K562 treated with DMSO at 1 percent for 4 hours (cell line): ENCODE measurements around the gene TARM1. TPM values are rescaled to one million over a fixed set of nuclear protein-coding genes. Genes with fewer than 3 reads are reported as not detected.

ENCODE experiments used
- total RNA-seq: library from RNA; unstranded; fragments of 300-600 nt; gene quantifications from 2 replicates; pipeline ENCODE4 v1.2.3, GENCODE V29; 2022; ENCODE audit not compliant: insufficient read depth

Gene TARM1
- total RNA-seq: not detected in 2 replicates

DNA sequence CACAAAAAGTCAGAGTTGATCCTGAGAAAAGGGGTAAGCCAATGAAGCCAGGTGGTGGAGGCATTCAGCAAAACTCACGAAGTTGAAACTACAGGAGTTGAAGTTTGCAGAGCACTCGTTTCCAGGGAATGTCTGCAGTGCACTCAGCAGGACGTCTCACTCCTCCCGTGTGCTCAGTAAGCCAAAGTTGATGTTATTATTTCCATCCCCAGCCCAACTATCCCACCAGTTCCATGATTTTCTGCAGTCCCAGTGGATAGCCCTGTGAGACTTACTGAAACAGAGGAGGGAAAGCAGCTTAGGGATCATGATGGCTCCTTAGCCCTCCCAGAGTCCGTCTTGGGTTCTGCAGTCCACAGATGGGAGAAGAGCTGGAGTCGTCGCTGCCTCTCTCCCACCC is at the start of gene TARM1:
TSS of gene TARM1 (minus strand) at position 334 of the 400 bp plus-strand sequence. CDS start at position 309, 25 bp downstream.

DNA sequence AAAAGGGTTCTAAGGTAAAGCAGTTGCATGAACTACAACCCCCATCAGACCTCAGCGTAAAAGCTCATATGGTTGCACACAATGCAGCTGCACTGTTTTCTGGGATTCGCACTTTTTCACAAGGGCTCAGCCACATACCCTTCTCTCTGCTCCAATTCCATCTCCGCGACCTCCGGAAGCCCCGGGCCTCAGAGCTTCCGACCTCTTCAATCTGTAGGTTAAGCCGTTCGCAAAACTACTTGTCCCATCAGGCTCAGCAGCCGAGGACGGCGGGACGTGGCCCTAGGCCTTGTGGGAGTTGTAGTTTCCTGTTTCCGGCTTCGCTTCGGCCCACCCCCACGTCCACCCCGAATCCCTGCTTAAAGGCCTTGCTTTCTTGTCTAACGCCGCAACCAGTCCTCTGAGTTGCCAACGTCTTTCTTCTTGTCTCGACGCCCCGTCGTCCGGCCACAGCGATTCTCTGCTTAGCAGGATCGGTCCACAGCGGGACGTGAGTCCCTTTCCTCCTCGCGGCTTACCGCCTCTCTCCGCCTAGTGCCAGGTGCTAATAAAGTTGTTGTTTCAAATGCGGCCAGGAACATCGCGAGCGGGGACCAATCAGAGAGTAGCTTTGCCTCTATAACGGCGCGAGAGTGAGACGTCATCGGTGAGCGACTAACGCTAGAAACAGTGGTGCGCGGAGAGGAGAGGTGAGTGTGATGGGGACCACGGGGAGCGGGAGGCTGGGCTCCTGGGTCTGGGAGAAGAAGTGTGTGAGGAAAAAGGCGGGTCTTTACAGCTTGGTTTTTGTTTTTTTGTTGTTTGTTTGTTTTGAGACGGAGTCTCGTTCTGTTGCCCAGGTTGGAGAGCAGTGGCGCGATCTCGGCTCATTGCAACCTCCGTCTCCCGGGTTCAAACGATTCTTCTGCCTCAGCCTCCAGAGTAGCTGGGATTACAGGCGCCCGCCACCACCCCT is 34.2 kb upstream of the TARM1 start, which contains the start of the genes PRPF31 and TFPT:
TSS of gene PRPF31 (plus strand) at position 646 of the 955 bp plus-strand sequence. CDS start 2,525 bp downstream, outside the sequence.
TSS of gene TFPT (minus strand) at position 549 of the 955 bp plus-strand sequence. CDS start at position 161, 388 bp downstream.

DNA sequence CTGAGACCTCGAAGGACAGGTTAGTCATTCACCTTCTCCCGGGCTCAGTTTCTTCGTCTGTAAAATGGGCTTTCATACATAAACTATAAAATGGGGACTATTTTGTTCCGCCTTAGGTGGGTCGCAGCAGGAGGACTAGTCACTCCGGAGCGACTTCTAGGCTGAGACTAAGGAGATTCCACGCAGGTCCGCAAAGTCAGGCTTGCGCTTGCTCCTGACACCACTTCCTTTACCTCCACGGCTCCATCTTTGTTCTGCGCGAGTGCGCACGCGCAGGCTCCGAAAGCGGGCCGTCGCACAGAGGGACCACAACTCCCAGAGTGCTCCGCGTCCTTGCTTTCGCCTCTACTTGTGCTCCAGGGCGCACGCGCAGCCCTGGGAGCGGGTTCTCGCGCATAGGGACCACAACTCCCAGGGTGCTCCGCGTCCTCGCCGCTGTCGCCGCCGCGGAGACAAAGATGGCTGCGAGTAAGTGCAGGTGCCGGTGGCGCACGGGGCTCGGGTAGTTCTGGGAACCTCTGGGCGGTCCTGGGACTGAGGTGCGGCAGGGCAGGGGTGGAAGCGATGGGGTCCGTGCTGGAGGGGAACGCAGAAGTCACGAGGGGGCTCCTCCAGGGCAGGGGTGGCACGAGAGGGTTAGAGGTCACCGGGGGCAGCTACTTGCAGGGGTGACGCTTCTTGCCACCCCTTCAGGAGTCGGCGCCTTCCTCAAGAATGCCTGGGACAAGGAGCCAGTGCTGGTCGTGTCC is 21.4 kb upstream of the TARM1 start, which contains the start of gene NDUFA3:
TSS of gene NDUFA3 (plus strand) at position 435 of the 749 bp plus-strand sequence. CDS start at position 459, 24 bp downstream.

DNA sequence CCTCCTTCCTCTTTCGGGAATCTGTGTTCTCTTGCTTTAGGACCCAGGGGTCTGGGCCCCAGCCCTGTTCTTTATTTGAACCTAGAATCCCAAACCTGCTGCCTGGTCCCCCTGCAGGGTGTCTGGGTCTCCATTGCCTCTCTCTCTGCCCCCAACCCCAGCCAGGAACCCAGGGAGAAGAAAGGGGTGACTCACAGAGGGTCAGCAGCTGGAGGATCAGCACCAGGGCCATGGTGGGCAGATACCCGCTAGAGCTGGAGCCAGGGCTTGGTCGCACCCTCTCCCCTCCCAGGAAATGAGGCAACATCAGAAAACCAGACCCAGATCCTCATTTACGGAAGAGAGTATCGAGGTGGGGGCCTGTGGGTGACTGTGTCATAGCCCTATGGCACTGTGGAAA is 19.4 kb upstream of the TARM1 start, which contains the start of gene OSCAR:
TSS of gene OSCAR (minus strand) at position 243 of the 400 bp plus-strand sequence. CDS start at position 232, 11 bp downstream.

DNA sequence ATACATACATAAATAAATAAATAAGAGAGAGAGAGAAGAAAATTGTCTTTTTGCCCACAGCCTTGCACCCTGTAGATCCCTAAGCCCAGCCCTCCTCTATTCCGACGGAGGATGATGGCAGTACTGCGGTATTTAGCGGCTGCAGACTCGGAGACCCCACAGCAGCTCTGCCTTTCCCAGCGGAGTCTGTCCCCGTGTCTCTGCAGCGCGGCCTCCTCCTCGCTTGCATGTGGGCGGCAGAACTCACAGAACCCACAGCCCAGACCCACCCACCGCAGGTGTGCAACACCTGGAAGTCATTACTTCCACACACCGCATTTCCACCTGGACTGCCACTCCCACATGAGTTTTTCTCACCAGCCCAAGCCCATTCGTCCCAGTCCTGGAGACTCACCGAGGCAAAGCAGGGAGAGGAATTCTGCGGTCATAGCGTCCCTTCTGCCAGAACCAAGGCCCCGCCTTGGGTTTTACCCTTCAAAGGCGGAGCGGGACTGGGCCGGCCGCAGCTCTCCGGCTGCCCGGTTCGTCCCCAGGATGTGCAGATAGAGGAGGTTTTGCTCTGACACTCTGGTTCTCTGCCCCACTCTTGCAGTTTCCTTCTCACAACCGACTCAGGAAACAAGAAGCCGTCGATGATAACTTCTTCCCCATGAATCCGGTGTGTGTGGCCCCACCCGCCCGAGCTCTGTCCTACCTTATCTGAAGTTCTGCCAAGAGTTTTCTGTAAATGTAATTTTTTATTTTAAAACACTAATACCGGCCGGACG is 17.6 kb downstream of the TARM1 start, which contains the start of gene VSTM1:
TSS of gene VSTM1 (minus strand) at position 548 of the 767 bp plus-strand sequence. CDS start at position 428, 120 bp downstream.

Other genes starting within 250 kb of the TARM1 start
- 31.9 and 42.1 TPM in 2 replicates for gene MYADM, start 213.5 kb downstream of the TARM1 start, total RNA-seq
- gene PRKCG, start 199.2 kb downstream of the TARM1 start, total RNA-seq: not detected in 2 replicates
- not detected in 2 replicates for gene CACNG7, start 172.1 kb downstream of the TARM1 start, total RNA-seq
- gene CACNG8, start 118.4 kb downstream of the TARM1 start, total RNA-seq: not detected in 2 replicates
- not detected in 2 replicates for gene CACNG6, start 89.7 kb downstream of the TARM1 start, total RNA-seq
- not detected in 2 replicates for gene VSTM1, start 17.5 kb downstream of the TARM1 start, total RNA-seq
- 2.3 and 3.6 TPM in 2 replicates for gene OSCAR, start 19.4 kb upstream of the TARM1 start, total RNA-seq
- 61.7 and 117 TPM in 2 replicates for gene NDUFA3, start 21.5 kb upstream of the TARM1 start, total RNA-seq
- gene TFPT, start 34.3 kb upstream of the TARM1 start, total RNA-seq: 7.9 and 11.9 TPM in 2 replicates
- gene PRPF31, start 34.4 kb upstream of the TARM1 start, total RNA-seq: 62.7 and 68.2 TPM in 2 replicates
- 73.8 and 80.3 TPM in 2 replicates for gene CNOT3, start 56.4 kb upstream of the TARM1 start, total RNA-seq
- gene LENG1, start 78.4 kb upstream of the TARM1 start, total RNA-seq: 3.8 and 4.4 TPM in 2 replicates
- gene TMC4, start 91.8 kb upstream of the TARM1 start, total RNA-seq: 0.71 TPM in 1 of 2 replicates, not detected in the other
- gene MBOAT7, start 108.2 kb upstream of the TARM1 start, total RNA-seq: 219 and 267 TPM in 2 replicates
- 50.4 and 59.5 TPM in 2 replicates for gene TSEN34, start 109.9 kb upstream of the TARM1 start, total RNA-seq
- 6,479 and 6,972 TPM in 2 replicates for gene RPS9, start 119.5 kb upstream of the TARM1 start, total RNA-seq
- gene LILRB3, start 141.6 kb upstream of the TARM1 start, total RNA-seq: not detected in 2 replicates
- gene LILRA6, start 161.4 kb upstream of the TARM1 start, total RNA-seq: not detected in 2 replicates
- not detected in 2 replicates for gene LILRB5, start 175.9 kb upstream of the TARM1 start, total RNA-seq
- not detected in 2 replicates for gene LILRB2, start 199.7 kb upstream of the TARM1 start, total RNA-seq
- not detected in 2 replicates for gene LILRA5, start 231.8 kb upstream of the TARM1 start, total RNA-seq